Measurements from ENCODE around the gene KRTCAP2.
"Not testable (repeated sequence)": the region's sequence is repeated elsewhere in the genome, so short reads cannot be mapped to it uniquely, and the experiment has no call there.

KRTCAP2 gene

GRCh38 chr1:155199792-155200191 is 26.7 kb upstream of the KRTCAP2 start:
- DNase-seq (ENCODE audit: low read depth, low spot score) = no peak

GRCh38 chr1:155198547-155198906 is 25.4 kb upstream of the KRTCAP2 start:
- DNase-seq (ENCODE audit: low read depth, low spot score) = no peak

GRCh38 chr1:155197901-155198546 is 24.9 kb upstream of the KRTCAP2 start:
- no peak for DNase-seq (ENCODE audit: low read depth, low spot score)

GRCh38 chr1:155196893-155197638 is 24.0 kb upstream of the KRTCAP2 start:
- DNase-seq (ENCODE audit: low read depth, low spot score) = no peak

GRCh38 chr1:155196103-155196892 is 23.2 kb upstream of the KRTCAP2 start:
- no peak for DNase-seq (ENCODE audit: low read depth, low spot score)

GRCh38 chr1:155195201-155196102 is 22.3 kb upstream of the KRTCAP2 start:
- no peak for DNase-seq (ENCODE audit: low read depth, low spot score)

- DNase-seq (ENCODE audit: low read depth, low spot score) = not testable (repeated sequence)
These were observed 20.8 kb upstream of the KRTCAP2 start for GRCh38 chr1:155193991-155194240.

- no peak for DNase-seq (ENCODE audit: low read depth, low spot score)
These were observed 20.3 kb upstream of the KRTCAP2 start for GRCh38 chr1:155193275-155193990.

- DNase-seq (ENCODE audit: low read depth, low spot score) = no peak
These were observed 19.5 kb upstream of the KRTCAP2 start for GRCh38 chr1:155192346-155193274.

- no peak for DNase-seq (ENCODE audit: low read depth, low spot score)
These were observed 18.8 kb upstream of the KRTCAP2 start for GRCh38 chr1:155191904-155192303.

GRCh38 chr1:155189926-155190325 is 16.8 kb upstream of the KRTCAP2 start:
- not testable (repeated sequence) for DNase-seq (ENCODE audit: low read depth, low spot score)

GRCh38 chr1:155188268-155188667 is 15.2 kb upstream of the KRTCAP2 start:
- DNase-seq (ENCODE audit: low read depth, low spot score) = no peak

- no peak for DNase-seq (ENCODE audit: low read depth, low spot score)
These were observed 14.4 kb upstream of the KRTCAP2 start for GRCh38 chr1:155187456-155187891.

- DNase-seq (ENCODE audit: low read depth, low spot score) = no peak
These were observed 13.8 kb upstream of the KRTCAP2 start for GRCh38 chr1:155186794-155187455.

- no peak for DNase-seq (ENCODE audit: low read depth, low spot score)
These were observed 13.1 kb upstream of the KRTCAP2 start for GRCh38 chr1:155186067-155186793.

GRCh38 chr1:155185783-155186066 is 12.6 kb upstream of the KRTCAP2 start:
- no peak for DNase-seq (ENCODE audit: low read depth, low spot score)

- DNase-seq (ENCODE audit: low read depth, low spot score) = no peak
These were observed 12.0 kb upstream of the KRTCAP2 start for GRCh38 chr1:155184835-155185782.

- no peak for DNase-seq (ENCODE audit: low read depth, low spot score)
These were observed 11.3 kb upstream of the KRTCAP2 start for GRCh38 chr1:155184351-155184811.
